H9 (cell line): Measurements from ENCODE around the gene ACOX3. TPM values are rescaled to one million over a fixed set of nuclear protein-coding genes. Genes with fewer than 3 reads are reported as not detected.

ENCODE experiments used
- DNase-seq: peaks from one replicate; pipeline ENCODE4 v3.0.0-alpha.2; 2017
- H2AFZ ChIP-seq: one replicate; pipeline ENCODE4 v1.6.1; 2013; ENCODE audit warnings: mild to moderate bottlenecking, low read length, control low read depth, moderate library complexity
- H2AK5ac ChIP-seq: 2 replicates; pipeline ENCODE4 v1.6.1; 2013; ENCODE audit warnings: low read length, control low read depth, mixed read lengths; ENCODE audit not compliant: insufficient read length
- H2BK120ac ChIP-seq: one replicate; pipeline ENCODE4 v1.6.1; 2013; ENCODE audit warnings: low read depth, mild to moderate bottlenecking, low read length, control low read depth, inconsistent platforms; ENCODE audit not compliant: poor library complexity, severe bottlenecking
- H2BK12ac ChIP-seq: 2 replicates; pipeline ENCODE4 v1.6.1; 2013; ENCODE audit warnings: low read length, control low read depth, mixed read lengths, low read depth; ENCODE audit not compliant: insufficient read length
- H2BK15ac ChIP-seq: 2 replicates; pipeline ENCODE4 v1.6.1; 2013; ENCODE audit warnings: low read depth, low read length, control low read depth
- H2BK20ac ChIP-seq: one replicate; pipeline ENCODE4 v1.6.1; 2013; ENCODE audit warnings: low read depth, mild to moderate bottlenecking, low read length, control low read depth, inconsistent platforms; ENCODE audit not compliant: poor library complexity, severe bottlenecking
- H2BK5ac ChIP-seq: 2 replicates; pipeline ENCODE4 v1.6.1; 2013; ENCODE audit warnings: low read length, control low read depth, mixed read lengths; ENCODE audit not compliant: insufficient read length
- H3K14ac ChIP-seq: 2 replicates; pipeline ENCODE4 v1.6.1; 2013; ENCODE audit warnings: low read length, control low read depth; ENCODE audit not compliant: insufficient read depth
- H3K18ac ChIP-seq: 2 replicates; pipeline ENCODE4 v1.6.1; 2013; ENCODE audit warnings: low read depth, mild to moderate bottlenecking, mixed read lengths, low read length, control low read depth; ENCODE audit not compliant: insufficient read length
- H3K23ac ChIP-seq: 2 replicates; pipeline ENCODE4 v1.6.1; 2013; ENCODE audit warnings: low read length, control low read depth, mixed read lengths, low read depth; ENCODE audit not compliant: insufficient read length
- H3K23me2 ChIP-seq: 2 replicates; pipeline ENCODE4 v1.6.1; 2013; ENCODE audit warnings: low read depth, mild to moderate bottlenecking, mixed read lengths, low read length, control low read depth; ENCODE audit not compliant: insufficient read length, poor library complexity, severe bottlenecking
- H3K27ac ChIP-seq: 2 replicates; pipeline ENCODE4 v1.5.1; 2013; ENCODE audit warnings: low read length, control low read depth, mixed read lengths, low read depth; ENCODE audit not compliant: insufficient read length
- H3K27me3 ChIP-seq: 2 replicates; pipeline ENCODE4 v1.6.1; 2013; ENCODE audit warnings: low read length, control low read depth, inconsistent platforms; ENCODE audit not compliant: insufficient read depth
- H3K4ac ChIP-seq: 2 replicates; pipeline ENCODE4 v1.6.1; 2013; ENCODE audit warnings: low read depth, mild to moderate bottlenecking, control low read depth, inconsistent platforms, low read length, moderate library complexity
- H3K4me1 ChIP-seq: 2 replicates; pipeline ENCODE4 v1.6.1; 2013; ENCODE audit warnings: low read length, control low read depth, inconsistent platforms; ENCODE audit not compliant: insufficient read depth
- H3K4me2 ChIP-seq: 2 replicates; pipeline ENCODE4 v1.6.1; 2013; ENCODE audit warnings: low read length, control low read depth, mixed read lengths; ENCODE audit not compliant: insufficient read length, insufficient read depth
- H3K56ac ChIP-seq: 2 replicates; pipeline ENCODE4 v1.6.1; 2013; ENCODE audit warnings: low read depth, mild to moderate bottlenecking, mixed read lengths, low read length, control low read depth; ENCODE audit not compliant: insufficient read length
- H3K79me1 ChIP-seq: 2 replicates; pipeline ENCODE4 v1.6.1; 2013; ENCODE audit warnings: low read depth, mild to moderate bottlenecking, moderate library complexity, low read length, control low read depth, inconsistent platforms; ENCODE audit not compliant: insufficient read depth, poor library complexity, severe bottlenecking
- H3K79me2 ChIP-seq: 2 replicates; pipeline ENCODE4 v1.6.1; 2013; ENCODE audit warnings: low read length, control low read depth, inconsistent platforms; ENCODE audit not compliant: insufficient read depth
- H3K9ac ChIP-seq: 2 replicates; pipeline ENCODE4 v1.6.1; 2013; ENCODE audit warnings: low read length, control low read depth, mixed read lengths; ENCODE audit not compliant: insufficient read length; ENCODE audit errors: extremely low read depth
- H3K9me3 ChIP-seq: one replicate; pipeline ENCODE4 v1.6.1; 2013; ENCODE audit warnings: low read depth, low read length, inconsistent platforms; ENCODE audit not compliant: control insufficient read depth
- H3T11ph ChIP-seq: one replicate; pipeline ENCODE4 v1.6.1; 2013; ENCODE audit warnings: mild to moderate bottlenecking, low read length, control low read depth, inconsistent platforms
- H4K20me1 ChIP-seq: one replicate; pipeline ENCODE4 v1.6.1; 2013; ENCODE audit not compliant: control insufficient read depth, insufficient read length, insufficient read depth
- H4K5ac ChIP-seq: 2 replicates; pipeline ENCODE4 v1.6.1; 2013; ENCODE audit warnings: low read depth, mild to moderate bottlenecking, mixed read lengths, low read length, control low read depth; ENCODE audit not compliant: insufficient read length
- H4K8ac ChIP-seq: replicated peaks from 2 replicates; pipeline ENCODE4 v1.6.1; 2013; ENCODE audit warnings: low read length, control low read depth, mixed read lengths, low read depth; ENCODE audit not compliant: insufficient read length
- H4K91ac ChIP-seq: 2 replicates; pipeline ENCODE4 v1.6.1; 2013; ENCODE audit warnings: low read depth, mild to moderate bottlenecking, moderate library complexity, mixed read lengths, low read length, control low read depth; ENCODE audit not compliant: insufficient read length
- H3K27ac Mint-ChIP-seq, 3 experiments: 2 replicates in 2 of 3; 3 replicates in 1 of 3; pipeline ENCODE4 v1.8.0; 2020 to 2021; ENCODE audit warnings: mixed read lengths in 3 of 3, mild to moderate bottlenecking in 1 of 3, moderate library complexity in 1 of 3
- H3K27me3 Mint-ChIP-seq: 2 replicates; pipeline ENCODE4 v1.8.0; 2021; ENCODE audit warnings: low read depth, mild to moderate bottlenecking, moderate library complexity, mixed read lengths
- H3K36me3 Mint-ChIP-seq, 3 experiments: 2 replicates in 2 of 3; 3 replicates in 1 of 3; pipeline ENCODE4 v1.8.0; 2020 to 2021; ENCODE audit warnings: low read depth in 3 of 3, mixed read lengths in 3 of 3; ENCODE audit not compliant: insufficient read depth in 1 of 3
- H3K4me1 Mint-ChIP-seq, 2 experiments: 2 replicates each; pipeline ENCODE4 v1.8.0; 2020; ENCODE audit warnings: mixed read lengths in 2 of 2
- H3K4me3 Mint-ChIP-seq, 2 experiments: 2 replicates in 1 of 2; 3 replicates in 1 of 2; pipeline ENCODE4 v1.8.0; 2020 to 2021; ENCODE audit warnings: mild to moderate bottlenecking in 2 of 2, mixed read lengths in 2 of 2, moderate library complexity in 1 of 2
- H3K9me3 Mint-ChIP-seq, 2 experiments: 2 replicates in 1 of 2; 3 replicates in 1 of 2; pipeline ENCODE4 v1.8.0; 2020; ENCODE audit warnings: mild to moderate bottlenecking in 2 of 2, mixed read lengths in 2 of 2, moderate library complexity in 1 of 2
- WGBS: extraction: QIAGEN DNeasy Blood & Tissue Kit; methylation state at CpG from one replicate; pipeline ENCODE4 v1.1.7; 2013; ENCODE audit warnings: missing lambda C conversion rate, low lambda C conversion rate, mixed read lengths; ENCODE audit not compliant: insufficient read length; ENCODE audit errors: extremely low coverage; 5-methylcytosine and 5-hydroxymethylcytosine counted together
- total RNA-seq: library from RNA; stranded (reverse); gene quantifications from 2 replicates; pipeline ENCODE4 v1.2.1, GENCODE V29; 2021
- TF ChIP-seq, protein P1 (sequence below): fragments of 200-600 bp; sonication (generic); conservative IDR thresholded peaks from 3 replicates; pipeline ENCODE4 v1.8.0; 2021; ENCODE audit warnings: antibody characterized with exemption, mild to moderate bottlenecking

The ACOX3 gene
- total RNA-seq, 1 experiment from 2014 or later, result 13.8 TPM

DNA sequence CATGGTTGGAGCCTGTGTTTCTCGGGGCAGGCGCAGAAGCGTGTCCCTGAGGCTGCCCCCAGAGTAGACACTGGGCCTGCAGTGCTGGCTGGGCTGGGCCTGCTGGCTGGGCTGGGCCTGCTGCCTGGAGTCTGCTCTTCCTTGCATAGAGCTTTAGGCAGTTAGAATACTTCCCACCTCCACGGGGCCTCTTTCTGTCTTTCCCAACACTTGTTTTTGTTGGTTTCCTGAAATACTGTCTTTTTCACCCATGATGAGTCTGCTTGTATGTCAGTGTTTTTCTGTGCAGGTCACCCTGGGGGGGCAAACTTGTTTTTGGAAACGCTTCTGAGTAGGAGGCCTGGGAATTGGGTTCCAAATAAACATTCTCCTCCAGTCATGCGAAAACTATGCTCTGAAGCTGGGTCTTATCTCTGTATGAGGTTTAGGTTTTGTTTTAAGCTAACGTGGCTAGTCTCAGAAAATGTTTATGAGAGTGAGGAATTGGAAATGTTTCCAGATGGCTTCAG lies 32.2 kb upstream of the ACOX3 start:
- no peaks in the 10 kb centered on the region for H4K20me1 ChIP-seq
- H3K14ac ChIP-seq, result no peak overlapping the region
- H2BK12ac ChIP-seq, result no peak overlapping the region
- H3K79me1 ChIP-seq, result no peaks in the 10 kb centered on the region
- no peak overlapping the region for H3K18ac ChIP-seq
- no peak overlapping the region for H2BK5ac ChIP-seq
- H2BK15ac ChIP-seq, result no peak overlapping the region
- H3K36me3 Mint-ChIP-seq, result peaks cover 12 to 47% (median 41%) of the 10 kb centered on the region in 3 experiments; a peak in 6 of 7 replicates
- no peak overlapping the region for H2AFZ ChIP-seq
- H4K91ac ChIP-seq, result no peak overlapping the region
- no peaks in the 10 kb centered on the region for H3K27me3 Mint-ChIP-seq
- no peak overlapping the region for H3K4ac ChIP-seq
- WGBS, result no CpG with 5 or more reads among the region's 7 CpGs
- H3K27ac ChIP-seq, result no peak overlapping the region
- H2AK5ac ChIP-seq, result no peak overlapping the region
- no peak overlapping the region for H4K5ac ChIP-seq
- TF ChIP-seq, protein P1, sequence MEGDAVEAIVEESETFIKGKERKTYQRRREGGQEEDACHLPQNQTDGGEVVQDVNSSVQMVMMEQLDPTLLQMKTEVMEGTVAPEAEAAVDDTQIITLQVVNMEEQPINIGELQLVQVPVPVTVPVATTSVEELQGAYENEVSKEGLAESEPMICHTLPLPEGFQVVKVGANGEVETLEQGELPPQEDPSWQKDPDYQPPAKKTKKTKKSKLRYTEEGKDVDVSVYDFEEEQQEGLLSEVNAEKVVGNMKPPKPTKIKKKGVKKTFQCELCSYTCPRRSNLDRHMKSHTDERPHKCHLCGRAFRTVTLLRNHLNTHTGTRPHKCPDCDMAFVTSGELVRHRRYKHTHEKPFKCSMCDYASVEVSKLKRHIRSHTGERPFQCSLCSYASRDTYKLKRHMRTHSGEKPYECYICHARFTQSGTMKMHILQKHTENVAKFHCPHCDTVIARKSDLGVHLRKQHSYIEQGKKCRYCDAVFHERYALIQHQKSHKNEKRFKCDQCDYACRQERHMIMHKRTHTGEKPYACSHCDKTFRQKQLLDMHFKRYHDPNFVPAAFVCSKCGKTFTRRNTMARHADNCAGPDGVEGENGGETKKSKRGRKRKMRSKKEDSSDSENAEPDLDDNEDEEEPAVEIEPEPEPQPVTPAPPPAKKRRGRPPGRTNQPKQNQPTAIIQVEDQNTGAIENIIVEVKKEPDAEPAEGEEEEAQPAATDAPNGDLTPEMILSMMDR, result no peak
- H3K4me2 ChIP-seq, result no peak overlapping the region
- no peaks in the 10 kb centered on the region for H3K27me3 ChIP-seq
- no peak overlapping the region for H2BK20ac ChIP-seq
- no peak overlapping the region for H4K8ac ChIP-seq
- peaks cover 11% of the 10 kb centered on the region in 2 experiments for H3K4me1 Mint-ChIP-seq
- no peaks in the 10 kb centered on the region for H3K4me1 ChIP-seq
- H3K9ac ChIP-seq, result no peak overlapping the region
- H3K23me2 ChIP-seq, result no peaks in the 10 kb centered on the region
- H2BK120ac ChIP-seq, result no peak overlapping the region
- H3K23ac ChIP-seq, result no peak overlapping the region
- DNase-seq, result no peak
- H3K9me3 ChIP-seq, result no peaks in the 10 kb centered on the region
- H3K56ac ChIP-seq, result no peak overlapping the region
- no peak overlapping the region for H3K4me3 Mint-ChIP-seq
- no peaks in the 10 kb centered on the region for H3K9me3 Mint-ChIP-seq
- H3K79me2 ChIP-seq, result no peaks in the 10 kb centered on the region
- no peak overlapping the region for H3T11ph ChIP-seq
- no peak overlapping the region; a peak in 2 of 7 replicates for H3K27ac Mint-ChIP-seq
